ENCODE results near the gene NEUROG1. TPM values are rescaled to one million over a fixed set of nuclear protein-coding genes. Genes with fewer than 3 reads are reported as not detected.
A peak's percentile ranks its signal among the peaks of the same experiment; 100 is the strongest.
"Not testable (repeated sequence)": the region's sequence is repeated elsewhere in the genome, so short reads cannot be mapped to it uniquely, and the experiment has no call there.

Gene NEUROG1
- total RNA-seq, 1 donor from 2014 or later = 3.7 TPM

DNA sequence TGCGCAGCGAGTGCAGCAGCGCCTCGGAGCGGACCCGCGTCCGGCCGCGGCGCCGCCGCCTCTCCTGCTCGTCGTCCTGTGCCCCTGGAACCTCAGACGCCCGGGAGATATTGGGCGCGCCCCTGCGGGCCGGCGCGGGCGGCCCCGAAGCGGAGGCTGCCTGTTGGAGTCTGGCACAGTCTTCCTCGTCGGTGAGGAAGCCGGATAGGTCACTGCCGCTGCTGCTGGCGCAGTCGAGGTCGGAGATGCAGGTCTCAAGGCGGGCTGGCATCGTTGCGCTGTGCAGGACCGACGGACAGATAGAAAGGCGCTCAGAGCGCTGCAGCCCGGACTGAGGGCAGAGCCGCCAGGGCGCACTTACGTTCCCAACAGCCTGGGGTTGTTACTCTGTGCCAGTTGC, 344 bp downstream of the NEUROG1 start:
- H3K27me3 Mint-ChIP-seq = peaks cover 98% of the 10 kb centered on the region
- no peak for DNase-seq (ENCODE audit: extremely low spot score, unreplicated experiment)
- no peak overlapping the region for H3K27ac Mint-ChIP-seq
- peak overlapping the region; percentile 22 for H3K4me3 Mint-ChIP-seq
- peaks cover 17% of the 10 kb centered on the region for H3K4me1 Mint-ChIP-seq (ENCODE audit: unreplicated experiment)
- no peaks in the 10 kb centered on the region for H3K36me3 Mint-ChIP-seq
- H3K9me3 Mint-ChIP-seq = no peaks in the 10 kb centered on the region
- TF ChIP-seq, protein P1, sequence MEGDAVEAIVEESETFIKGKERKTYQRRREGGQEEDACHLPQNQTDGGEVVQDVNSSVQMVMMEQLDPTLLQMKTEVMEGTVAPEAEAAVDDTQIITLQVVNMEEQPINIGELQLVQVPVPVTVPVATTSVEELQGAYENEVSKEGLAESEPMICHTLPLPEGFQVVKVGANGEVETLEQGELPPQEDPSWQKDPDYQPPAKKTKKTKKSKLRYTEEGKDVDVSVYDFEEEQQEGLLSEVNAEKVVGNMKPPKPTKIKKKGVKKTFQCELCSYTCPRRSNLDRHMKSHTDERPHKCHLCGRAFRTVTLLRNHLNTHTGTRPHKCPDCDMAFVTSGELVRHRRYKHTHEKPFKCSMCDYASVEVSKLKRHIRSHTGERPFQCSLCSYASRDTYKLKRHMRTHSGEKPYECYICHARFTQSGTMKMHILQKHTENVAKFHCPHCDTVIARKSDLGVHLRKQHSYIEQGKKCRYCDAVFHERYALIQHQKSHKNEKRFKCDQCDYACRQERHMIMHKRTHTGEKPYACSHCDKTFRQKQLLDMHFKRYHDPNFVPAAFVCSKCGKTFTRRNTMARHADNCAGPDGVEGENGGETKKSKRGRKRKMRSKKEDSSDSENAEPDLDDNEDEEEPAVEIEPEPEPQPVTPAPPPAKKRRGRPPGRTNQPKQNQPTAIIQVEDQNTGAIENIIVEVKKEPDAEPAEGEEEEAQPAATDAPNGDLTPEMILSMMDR (conservative IDR thresholded peaks at IDR 0.05) = no peak

DNA sequence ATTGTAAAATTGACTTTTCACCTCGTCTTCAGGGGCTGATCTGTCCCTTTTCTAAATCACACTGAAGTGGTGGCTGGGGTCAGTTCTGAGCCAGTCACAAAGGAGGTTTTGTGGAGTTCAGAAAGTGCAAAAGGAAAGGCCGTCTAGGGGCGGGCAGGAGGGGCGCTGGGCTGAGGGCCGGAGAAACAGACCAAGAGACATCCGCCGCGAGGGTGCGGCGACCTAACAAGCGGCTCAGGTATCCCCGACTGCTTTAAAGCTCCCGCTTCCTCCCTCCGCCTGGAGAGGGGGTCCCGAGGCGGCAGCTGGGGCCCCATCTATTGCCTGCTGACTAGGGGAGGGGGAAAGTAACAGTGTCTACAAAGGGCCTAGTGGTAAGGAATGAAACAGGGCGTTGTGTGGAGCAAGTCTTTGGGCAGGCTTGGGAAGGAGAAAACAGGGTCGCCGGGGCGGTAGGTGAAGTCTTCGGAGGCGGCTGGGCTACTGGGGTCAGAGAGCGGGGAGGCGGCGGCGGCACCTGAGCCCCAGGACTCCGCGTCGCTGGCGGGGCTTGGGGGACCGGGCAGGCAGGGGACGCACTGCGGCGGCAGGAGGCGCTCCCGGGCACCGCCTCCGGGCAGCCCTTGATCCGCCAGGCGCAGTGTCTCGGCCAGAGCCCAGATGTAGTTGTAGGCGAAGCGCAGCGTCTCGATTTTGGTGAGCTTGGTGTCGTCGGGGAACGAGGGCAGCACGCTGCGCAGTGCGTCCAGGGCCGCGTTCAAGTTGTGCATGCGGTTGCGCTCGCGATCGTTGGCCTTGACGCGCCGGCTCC, 950 bp downstream of the NEUROG1 start:
- no peak for DNase-seq (ENCODE audit: extremely low spot score, unreplicated experiment)
- Mint-ChIP-seq H3K27me3 (peaks cover 98% of the 10 kb centered on the region), H3K36me3 (no peaks in the 10 kb centered on the region), H3K9me3 (no peaks in the 10 kb centered on the region), H3K4me1 (ENCODE audit: unreplicated experiment) (peaks cover 17% of the 10 kb centered on the region), H3K4me3 (peak overlapping the region; percentile 80), H3K27ac (peak overlapping the region; percentile 40)
- TF ChIP-seq, protein P1 (conservative IDR thresholded peaks at IDR 0.05) = peak; percentile 46

DNA sequence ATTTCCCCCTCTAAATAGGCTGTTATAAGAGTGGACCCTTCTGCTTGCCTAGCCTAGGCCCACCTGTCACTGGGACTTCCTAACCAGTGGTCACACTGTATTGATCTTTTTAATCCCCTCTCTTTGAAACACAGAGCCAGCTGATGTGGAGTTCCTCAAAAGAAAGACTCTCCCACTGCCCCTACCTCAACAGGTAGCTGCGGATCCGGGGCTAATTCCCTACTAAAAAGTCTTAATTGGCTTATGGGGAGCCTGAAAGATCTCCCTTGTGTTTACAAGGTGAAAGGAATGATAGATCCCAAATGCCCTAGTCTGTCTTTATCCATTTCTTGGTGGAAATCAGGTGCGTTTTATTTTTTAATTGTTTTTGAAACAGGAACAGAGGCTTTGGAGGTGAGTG, 2.0 kb downstream of the NEUROG1 start:
- no peak overlapping the region for H3K27ac Mint-ChIP-seq
- H3K4me3 Mint-ChIP-seq = no peak overlapping the region

DNA sequence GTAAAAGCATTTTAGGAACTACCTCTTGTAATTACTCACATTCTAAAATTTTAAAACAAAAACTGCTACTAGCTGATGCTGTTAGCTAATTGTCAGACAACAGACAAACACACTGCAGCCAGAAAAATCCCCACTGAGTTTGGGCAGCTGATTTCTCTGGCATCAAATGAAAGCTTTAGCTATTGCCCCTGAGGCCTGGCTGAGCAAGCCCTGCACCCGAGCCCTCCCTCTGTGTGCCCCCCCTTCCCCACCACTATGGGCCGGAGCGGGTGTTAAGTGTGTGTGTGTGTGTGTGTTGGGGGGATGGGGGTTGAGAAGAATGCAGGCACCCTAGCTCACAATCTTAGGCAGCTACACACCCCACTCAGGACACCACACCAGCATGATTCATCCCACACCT, 2.4 kb downstream of the NEUROG1 start:
- Mint-ChIP-seq H3K27ac (no peak overlapping the region), H3K27me3 (peaks cover 98% of the 10 kb centered on the region), H3K9me3 (no peaks in the 10 kb centered on the region), H3K4me1 (ENCODE audit: unreplicated experiment) (peaks cover 17% of the 10 kb centered on the region), H3K36me3 (no peaks in the 10 kb centered on the region), H3K4me3 (no peak overlapping the region)
- no peak for DNase-seq (ENCODE audit: extremely low spot score, unreplicated experiment)
- TF ChIP-seq, protein P1 (conservative IDR thresholded peaks at IDR 0.05) = no peak

More for the DNA sequence above, 2.0 kb downstream of the NEUROG1 start:
- no peaks in the 10 kb centered on the region for H3K9me3 Mint-ChIP-seq
- H3K36me3 Mint-ChIP-seq = no peaks in the 10 kb centered on the region
- no peak for DNase-seq (ENCODE audit: extremely low spot score, unreplicated experiment)
- H3K4me1 Mint-ChIP-seq (ENCODE audit: unreplicated experiment) = peaks cover 17% of the 10 kb centered on the region
- peaks cover 98% of the 10 kb centered on the region for H3K27me3 Mint-ChIP-seq
- TF ChIP-seq, protein P1 (conservative IDR thresholded peaks at IDR 0.05) = no peak

DNA sequence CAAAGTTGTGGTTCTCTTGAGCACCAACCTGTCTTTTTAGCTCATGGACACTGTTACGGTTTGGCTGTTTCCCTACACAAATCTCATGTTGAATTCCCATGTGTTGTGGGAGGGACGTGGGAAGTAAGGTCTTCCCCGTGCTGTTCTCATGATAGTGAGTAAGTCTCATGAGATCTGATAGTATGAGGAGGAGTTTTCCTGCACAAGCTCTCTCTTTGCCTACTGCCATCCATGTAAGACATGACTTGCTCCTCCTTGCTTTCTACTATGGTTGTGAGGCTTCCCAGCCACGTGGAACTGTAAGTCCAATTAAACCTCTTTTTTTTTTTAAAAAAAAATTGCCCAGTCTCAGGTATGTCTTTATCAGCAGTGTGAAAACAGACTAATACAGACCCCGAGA, 6.2 kb downstream of the NEUROG1 start:
- H3K27me3 Mint-ChIP-seq = peaks cover 98% of the 10 kb centered on the region
- H3K27ac Mint-ChIP-seq; H3K9me3 Mint-ChIP-seq; H3K4me3 Mint-ChIP-seq; DNase-seq (ENCODE audit: extremely low spot score, unreplicated experiment); H3K36me3 Mint-ChIP-seq; H3K4me1 Mint-ChIP-seq (ENCODE audit: unreplicated experiment): not testable (repeated sequence)

DNA sequence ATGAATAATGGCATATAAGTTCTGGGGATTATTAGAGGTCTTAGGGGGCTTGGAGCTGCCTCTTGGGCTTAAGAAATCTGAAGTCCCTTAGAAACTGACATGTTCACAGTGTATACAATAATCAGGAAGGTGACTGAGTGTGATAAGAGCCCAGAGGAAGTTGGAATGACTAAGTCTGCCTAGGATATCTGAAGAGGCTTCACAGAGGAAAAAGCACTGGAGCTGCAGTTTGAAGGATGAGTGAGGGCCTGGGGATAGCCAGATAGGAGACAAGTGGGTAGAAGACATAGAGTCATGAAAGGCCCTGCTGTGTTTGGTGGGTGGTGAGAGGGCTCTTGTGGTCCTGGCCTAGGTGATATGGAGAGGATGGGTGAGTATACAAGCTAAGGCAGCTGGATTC, 8.8 kb downstream of the NEUROG1 start:
- TF ChIP-seq, protein P1 (conservative IDR thresholded peaks at IDR 0.05) = no peak
- H3K4me3 Mint-ChIP-seq = no peak overlapping the region

More for the DNA sequence above, 8.8 kb downstream of the NEUROG1 start:
- Mint-ChIP-seq H3K27ac (no peak overlapping the region), H3K36me3 (peaks cover 6% of the 10 kb centered on the region), H3K4me1 (ENCODE audit: unreplicated experiment) (no peaks in the 10 kb centered on the region), H3K9me3 (peaks cover 11% of the 10 kb centered on the region), H3K27me3 (peaks cover 92% of the 10 kb centered on the region)
- no peak for DNase-seq (ENCODE audit: extremely low spot score, unreplicated experiment)
